K562 (cell line): ENCODE results near the gene NTSR2. TPM values are rescaled to one million over a fixed set of nuclear protein-coding genes. Genes with fewer than 3 reads are reported as not detected.

Experiments used
- ARHGAP35 ChIP-seq: fragments of 450-650 bp; IDR thresholded peaks from 2 replicates; pipeline ENCODE4 v1.6.1; 2018; ENCODE audit not compliant: partially characterized antibody
- E2F6 ChIP-seq, 2 experiments: IDR thresholded peaks; 2 replicates each; pipeline ENCODE4 v1.6.1; 2011; ENCODE audit warnings: borderline replicate concordance in 1 of 2, control low read depth in 1 of 2, low read depth in 1 of 2, low read length in 1 of 2, mild to moderate bottlenecking in 1 of 2, mixed read lengths in 1 of 2, moderate library complexity in 1 of 2; ENCODE audit not compliant: insufficient read depth in 1 of 2, insufficient read length in 1 of 2, poor library complexity in 1 of 2, severe bottlenecking in 1 of 2; ENCODE audit errors: extremely low read depth in 1 of 2
- EHMT2 ChIP-seq: fragments of 450-650 bp; IDR thresholded peaks from 2 replicates; pipeline ENCODE4 v1.6.1; 2018; ENCODE audit warnings: antibody characterized with exemption
- HNRNPL ChIP-seq: fragments of 200-400 bp; formaldehyde crosslinking; IDR thresholded peaks from 2 replicates; pipeline ENCODE4 v1.6.1; 2017; ENCODE audit warnings: low read depth, mild to moderate bottlenecking, low read length
- MAX ChIP-seq: sonication (generic); formaldehyde crosslinking; IDR thresholded peaks from 2 replicates; pipeline ENCODE4 v1.9.0; 2022; ENCODE audit warnings: mild to moderate bottlenecking, missing genetic modification reagents
- MEF2A ChIP-seq: IDR thresholded peaks from 2 replicates; pipeline ENCODE4 v1.6.1; 2011; ENCODE audit warnings: low read depth, mild to moderate bottlenecking, low read length, moderate library complexity; ENCODE audit not compliant: control insufficient read depth
- MIER1 ChIP-seq: fragments of 450-650 bp; IDR thresholded peaks from 2 replicates; pipeline ENCODE4 v1.6.1; 2016; ENCODE audit warnings: antibody characterized with exemption, mild to moderate bottlenecking, low read depth
- PCBP1 ChIP-seq: fragments of 200-400 bp; formaldehyde crosslinking; IDR thresholded peaks from 2 replicates; pipeline ENCODE4 v1.6.1; 2018; ENCODE audit warnings: mild to moderate bottlenecking, low read depth, low read length; ENCODE audit not compliant: poor library complexity, severe bottlenecking
- REST ChIP-seq, 2 experiments: fragments of 450-650 bp; formaldehyde crosslinking in 1 of 2; IDR thresholded peaks; 2 replicates each; pipeline versions ENCODE4 v1.4.0 to v1.6.1; 2014 to 2020; ENCODE audit warnings: mild to moderate bottlenecking in 2 of 2, borderline replicate concordance in 1 of 2, low read depth in 1 of 2
- SP2 ChIP-seq: IDR thresholded peaks from 2 replicates; pipeline ENCODE4 v1.6.1; 2011; ENCODE audit warnings: mild to moderate bottlenecking, low read depth, low read length, moderate library complexity; ENCODE audit not compliant: poor library complexity, severe bottlenecking; ENCODE audit errors: extremely low read depth
- TRIM25 ChIP-seq: fragments of 450-650 bp; IDR thresholded peaks from 2 replicates; pipeline ENCODE4 v1.7.0; 2016; ENCODE audit warnings: borderline replicate concordance
- ZBTB1 ChIP-seq: sonication (generic); formaldehyde crosslinking; IDR thresholded peaks from 2 replicates; pipeline ENCODE4 v1.8.1; 2023; ENCODE audit warnings: missing genetic modification reagents, low read depth, mild to moderate bottlenecking, borderline replicate concordance
- ZNF197 ChIP-seq: fragments of 200-800 bp; sonication (Bioruptor generic); IDR thresholded peaks from 2 replicates; pipeline ENCODE4 v1.6.1; 2016; ENCODE audit warnings: low read depth, missing genetic modification characterization, missing compliant biosample characterization
- ZNF444 ChIP-seq: fragments of 250-450 bp; sonication (Bioruptor Pico); IDR thresholded peaks from 2 replicates; pipeline ENCODE4 v1.4.0; 2020; ENCODE audit warnings: mild to moderate bottlenecking, moderate library complexity
- polyA plus RNA-seq, 8 experiments: library from polyadenylated mRNA; depleted of rRNA in 4 of 8; stranded (reverse) in 5 of 8; unstranded in 3 of 8; fragments of >200 nt; fragmentation: Nextera tagmentation in 2 of 8; fragmentation: Illumina TruSeq in 1 of 8; extraction: Ambion mirVana in 2 of 8; extraction: Trizol in 1 of 8; gene quantifications; 2 replicates each; pipeline versions ENCODE4 v1.2.1 to v1.2.3, GENCODE V29; 2011 to 2014; ENCODE audit warnings: inconsistent platforms in 1 of 8, missing spikeins in 1 of 8
- total RNA-seq, 7 experiments: library from RNA; depleted of rRNA in 6 of 7; stranded (reverse); fragments of >200 nt in 6 of 7; fragmentation: Illumina TruSeq in 2 of 7; extraction: Trizol in 2 of 7; gene quantifications; 2 replicates each; pipeline versions ENCODE4 v1.2.1 to v1.2.3, GENCODE V29; 2011 to 2021; ENCODE audit warnings: low replicate concordance in 1 of 7

The NTSR2 gene
- total and polyA plus RNA-seq, 9 of the 15 experiments (the other 6 are each of a cell fraction or from before 2014, with no cell fraction given), result not detected

- TF ChIP-seq ARHGAP35 (no peak), TRIM25 (no peak), ZBTB1 (no peak), MEF2A (no peak), E2F6 (IDR thresholded peaks at IDR 0.05; ENCODE audit: borderline replicate concordance in 1 of 2, extremely low read depth in 1 of 2, insufficient read depth in 1 of 2, insufficient read length in 1 of 2, low read depth in 1 of 2, low read length in 1 of 2, poor library complexity in 1 of 2, severe bottlenecking in 1 of 2) (peak in 1 of 2 experiments; percentile 89), SP2 (no peak), MAX (peak; percentile 76), MIER1 (0 out of 2 replicates have a peak, but pooled peaks have one; percentile 29), PCBP1 (peak; percentile 47), ZNF444 (CRISPR knock-in tag) (no peak), ZNF197 (CRISPR knock-in tag) (no peak), EHMT2 (peak; percentile 71), HNRNPL (0 out of 2 replicates have a peak, but pooled peaks have one; percentile 68), REST (IDR thresholded peaks at IDR 0.05; ENCODE audit: borderline replicate concordance) (peak; percentile 97), REST (CRISPR knock-in tag; IDR thresholded peaks at IDR 0.05; ENCODE audit: low read depth) (peak; percentile 93)
Observed at GRCh38 chr2:11669454-11670291, at the start of gene NTSR2 (continued).
